Breast epithelium (tissue), 3 donors: ENCODE data around the gene APEH.

ENCODE experiments used
- CTCF ChIP-seq, 3 donors: fragments of 450-650 bp; IDR thresholded peaks; one replicate each; pipeline ENCODE4 v1.5.1; 2016 to 2017; ENCODE audit warnings: antibody characterized with exemption in 3 of 3, mild to moderate bottlenecking in 3 of 3, moderate library complexity in 3 of 3
- POLR2AphosphoS5 ChIP-seq, 3 donors: sonication (generic); formaldehyde crosslinking; IDR thresholded peaks; one replicate each; pipeline ENCODE4 v1.6.1; 2017; ENCODE audit warnings: antibody characterized with exemption in 3 of 3

- TF ChIP-seq CTCF (IDR thresholded peaks at IDR 0.05) (no peak), POLR2AphosphoS5 (IDR thresholded peaks at IDR 0.05) (no peak)
Observed at GRCh38 chr3:49661281-49661680, 12.9 kb upstream of the APEH start.
